ENCODE results near the gene ABCC8. TPM values are rescaled to one million over a fixed set of nuclear protein-coding genes. Genes with fewer than 3 reads are reported as not detected.

The ABCC8 gene
- polyA plus RNA-seq, 1 of the 3 experiments (the other 2 are of a cell fraction) = 1.1 TPM

GRCh38 chr11:17431139-17431538, 45.5 kb downstream of the ABCC8 start (continued):
- TF ChIP-seq USF2 (IDR thresholded peaks at IDR 0.05; ENCODE audit: borderline replicate concordance, low read depth, low read length) (no peak), RXRA (IDR thresholded peaks at IDR 0.05; ENCODE audit: borderline replicate concordance, low read depth) (no peak), YY1 (IDR thresholded peaks at IDR 0.05; ENCODE audit: low read depth) (no peak), MEF2A (IDR thresholded peaks at IDR 0.05; ENCODE audit: borderline replicate concordance, low read depth) (no peak), RAD21 (IDR thresholded peaks at IDR 0.05; ENCODE audit: low read length) (no peak)

- peaks cover 0 to 9% of the 10 kb centered on the region in 2 experiments; a peak in 1 of 4 replicates for H3K4me1 ChIP-seq (ENCODE audit: control insufficient read depth in 1 of 2, insufficient read depth in 2 of 2, low read depth in 1 of 2, low read length in 1 of 2)
- CTCF ChIA-PET = interaction anchor here (0.7 to 3.4 kb wide), 3 partner anchors 42 to 97 kb away, joined by 3 to 11 read pairs (median 3); partner anchors contain the start of gene KCNJ11
- TF ChIP-seq EP300 (IDR thresholded peaks at IDR 0.05; ENCODE audit: borderline replicate concordance in 1 of 2, low read depth in 1 of 2, low read length in 1 of 2) (no peak), FOXJ3 (CRISPR knock-in tag; IDR thresholded peaks at IDR 0.05) (no peak), YY1 (IDR thresholded peaks at IDR 0.05; ENCODE audit: low read depth) (no peak), FOXM1 (IDR thresholded peaks at IDR 0.05; ENCODE audit: low read depth) (no peak), IRF3 (IDR thresholded peaks at IDR 0.05; ENCODE audit: low read depth, low read length) (no peak), USF1 (IDR thresholded peaks at IDR 0.05; ENCODE audit: borderline replicate concordance, low read depth) (no peak), NFIC (IDR thresholded peaks at IDR 0.05; ENCODE audit: borderline replicate concordance) (no peak), CTCF (IDR thresholded peaks at IDR 0.05) (no peak), SMC3 (IDR thresholded peaks at IDR 0.05; ENCODE audit: low read depth, low read length) (no peak), USF2 (IDR thresholded peaks at IDR 0.05; ENCODE audit: borderline replicate concordance, low read depth, low read length) (no peak), TCF12 (IDR thresholded peaks at IDR 0.05) (no peak), FOSL2 (IDR thresholded peaks at IDR 0.05; ENCODE audit: borderline replicate concordance, low read depth) (no peak), GABPA (IDR thresholded peaks at IDR 0.05; ENCODE audit: low read depth) (no peak), RFX5 (IDR thresholded peaks at IDR 0.05; ENCODE audit: low read length) (no peak), MAX (IDR thresholded peaks at IDR 0.05; ENCODE audit: low read depth) (no peak), TEAD4 (IDR thresholded peaks at IDR 0.05; ENCODE audit: borderline replicate concordance, insufficient read depth) (no peak)
- H3K27me3 ChIP-seq (ENCODE audit: insufficient read depth) = no peaks in the 10 kb centered on the region
- no peak overlapping the region for H3K9ac ChIP-seq
- no peak overlapping the region for H2AFZ ChIP-seq (ENCODE audit: low read depth)
- H3K4me2 ChIP-seq = no peak overlapping the region
- no peaks in the 10 kb centered on the region for H4K20me1 ChIP-seq (ENCODE audit: insufficient read depth)
- no peaks in the 10 kb centered on the region for H3F3A ChIP-seq (replicated peaks; ENCODE audit: insufficient read depth)
- H3K4me3 ChIP-seq (ENCODE audit: low read depth in 2 of 2, low read length in 1 of 2) = no peak overlapping the region
- H3K9me2 ChIP-seq = no peaks in the 10 kb centered on the region
- 65% methylated on average over 11 of the region's 13 CpGs for WGBS (ENCODE audit: low lambda C conversion rate)
- POLR2A ChIA-PET = no interaction called here
- DNase-seq = no peak
- H3K79me2 ChIP-seq (ENCODE audit: insufficient read depth) = no peaks in the 10 kb centered on the region
- H3K36me3 ChIP-seq (replicated peaks in 1 of 2; ENCODE audit: control insufficient read depth in 1 of 2, insufficient read depth in 2 of 2, low read length in 1 of 2) = no peaks in the 10 kb centered on the region
- no peaks in the 10 kb centered on the region for H3K9me3 ChIP-seq
- no peak overlapping the region for H3K27ac ChIP-seq (ENCODE audit: low read depth in 2 of 2, low read length in 1 of 2)
These were observed 46.0 kb downstream of the ABCC8 start for GRCh38 chr11:17430616-17431015.

All from SK-N-SH (cell line).